GM21786 (cell line): ENCODE measurements around the gene ADSL.

Source experiments
- ATAC-seq: cut with Tn5 transposase; IDR thresholded peaks from one replicate; pipeline ENCODE4 v1.9.1; 2021; ENCODE audit not compliant: unreplicated experiment

The ADSL gene

GRCh38 chr22:40326905-40327735 lies 19.2 kb upstream of the ADSL start:
- ATAC-seq: no peak

- no peak for ATAC-seq
Measured at GRCh38 chr22:40328546-40329456, 17.5 kb upstream of the ADSL start.

- ATAC-seq: no peak
Measured at GRCh38 chr22:40329466-40329865, 16.8 kb upstream of the ADSL start.

GRCh38 chr22:40330086-40330485 lies 16.2 kb upstream of the ADSL start:
- ATAC-seq: no peak

GRCh38 chr22:40330615-40331014 lies 15.7 kb upstream of the ADSL start:
- ATAC-seq: no peak

GRCh38 chr22:40331706-40332105 lies 14.6 kb upstream of the ADSL start:
- ATAC-seq: no peak

GRCh38 chr22:40332319-40332781 lies 13.9 kb upstream of the ADSL start:
- ATAC-seq: no peak

- ATAC-seq: no peak
Measured at GRCh38 chr22:40334060-40334459, 12.2 kb upstream of the ADSL start.

- ATAC-seq: no peak
Measured at GRCh38 chr22:40334899-40335298, 11.4 kb upstream of the ADSL start.

GRCh38 chr22:40335358-40335757 lies 10.9 kb upstream of the ADSL start:
- ATAC-seq: no peak

- no peak for ATAC-seq
Measured at GRCh38 chr22:40340044-40340443, 6.3 kb upstream of the ADSL start.

GRCh38 chr22:40341604-40342003 lies 4.7 kb upstream of the ADSL start:
- no peak for ATAC-seq

- ATAC-seq: no peak
Measured at GRCh38 chr22:40342521-40342920, 3.8 kb upstream of the ADSL start.

GRCh38 chr22:40345271-40345670 lies 1.0 kb upstream of the ADSL start:
- no peak for ATAC-seq

GRCh38 chr22:40345815-40346184 lies 500 bp upstream of the ADSL start:
- ATAC-seq: no peak

GRCh38 chr22:40347300-40347699 lies 1.0 kb downstream of the ADSL start:
- no peak for ATAC-seq

GRCh38 chr22:40348025-40348658 lies 1.8 kb downstream of the ADSL start:
- ATAC-seq: no peak

- no peak for ATAC-seq
Measured at GRCh38 chr22:40352763-40353162, 6.5 kb downstream of the ADSL start.

- ATAC-seq: no peak
Measured at GRCh38 chr22:40361100-40361499, 14.8 kb downstream of the ADSL start.

GRCh38 chr22:40363059-40363458 lies 16.8 kb downstream of the ADSL start:
- no peak for ATAC-seq

- ATAC-seq: no peak
Measured at GRCh38 chr22:40364431-40364830, 18.1 kb downstream of the ADSL start.
